ENCODE data around the gene UTP25.

UTP25 gene

DNA sequence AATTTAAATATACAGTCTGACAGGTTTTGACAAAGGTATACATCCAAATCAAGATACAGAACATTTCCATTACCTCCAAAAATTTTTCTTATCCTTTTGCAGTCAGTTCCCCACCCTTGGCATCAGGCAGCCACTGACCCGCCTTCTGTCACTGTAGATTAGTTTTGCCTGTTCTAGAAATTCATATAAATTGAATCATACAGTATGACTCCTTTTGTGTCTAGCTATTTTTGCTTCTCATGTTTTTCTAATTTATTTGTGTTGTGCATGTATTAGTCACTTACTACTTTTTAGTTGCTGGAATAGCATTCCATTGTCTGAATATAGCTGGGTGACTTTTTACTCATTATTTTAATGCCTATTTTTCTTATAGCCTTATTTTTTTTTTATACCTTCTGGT, 3.8 kb downstream of the UTP25 start:
- TF ChIP-seq, protein P1, sequence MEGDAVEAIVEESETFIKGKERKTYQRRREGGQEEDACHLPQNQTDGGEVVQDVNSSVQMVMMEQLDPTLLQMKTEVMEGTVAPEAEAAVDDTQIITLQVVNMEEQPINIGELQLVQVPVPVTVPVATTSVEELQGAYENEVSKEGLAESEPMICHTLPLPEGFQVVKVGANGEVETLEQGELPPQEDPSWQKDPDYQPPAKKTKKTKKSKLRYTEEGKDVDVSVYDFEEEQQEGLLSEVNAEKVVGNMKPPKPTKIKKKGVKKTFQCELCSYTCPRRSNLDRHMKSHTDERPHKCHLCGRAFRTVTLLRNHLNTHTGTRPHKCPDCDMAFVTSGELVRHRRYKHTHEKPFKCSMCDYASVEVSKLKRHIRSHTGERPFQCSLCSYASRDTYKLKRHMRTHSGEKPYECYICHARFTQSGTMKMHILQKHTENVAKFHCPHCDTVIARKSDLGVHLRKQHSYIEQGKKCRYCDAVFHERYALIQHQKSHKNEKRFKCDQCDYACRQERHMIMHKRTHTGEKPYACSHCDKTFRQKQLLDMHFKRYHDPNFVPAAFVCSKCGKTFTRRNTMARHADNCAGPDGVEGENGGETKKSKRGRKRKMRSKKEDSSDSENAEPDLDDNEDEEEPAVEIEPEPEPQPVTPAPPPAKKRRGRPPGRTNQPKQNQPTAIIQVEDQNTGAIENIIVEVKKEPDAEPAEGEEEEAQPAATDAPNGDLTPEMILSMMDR (IDR thresholded peaks at IDR 0.05; ENCODE audit: control extremely low read depth, extremely low read depth, low read depth, missing control alignments): no peak
- ChIA-PET CTCF (interaction anchor here (1.0 to 12.4 kb wide), 3 partner anchors 8 to 18 kb away, joined by 3 to 89 read pairs (median 33); no protein-coding TSS in a partner anchor), POLR2A (no interaction called here)
- no peak for DNase-seq (ENCODE audit: extremely low spot score)

DNA sequence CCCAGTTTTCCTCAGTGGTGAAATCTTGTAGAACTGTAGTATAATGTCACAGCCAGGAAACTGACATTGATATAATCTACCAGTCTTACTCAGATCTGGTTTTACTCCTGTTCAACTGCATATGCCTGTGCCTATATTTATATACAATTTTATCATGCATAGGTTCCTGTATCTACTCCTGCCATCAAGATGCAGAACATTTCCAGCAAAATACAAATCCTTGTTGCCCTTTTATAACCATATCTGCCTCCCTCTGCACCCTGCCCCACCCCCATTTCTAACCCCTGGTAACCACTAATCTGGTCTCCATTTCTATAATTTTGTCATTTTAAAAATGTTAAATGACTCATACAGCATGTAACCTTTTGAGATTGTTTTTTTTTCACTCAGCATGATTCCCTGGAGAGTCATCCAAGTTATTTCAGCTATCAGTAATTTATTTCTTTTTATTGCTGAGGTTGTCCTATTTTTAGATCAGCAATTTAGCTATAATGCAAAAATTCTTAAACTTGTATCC, 8.1 kb downstream of the UTP25 start:
- ChIA-PET CTCF (interaction anchor here (2.6 to 12.4 kb wide), 3 partner anchors 11 to 25 kb away, joined by 9 to 89 read pairs (median 33); no protein-coding TSS in a partner anchor), POLR2A (no interaction called here)
- TF ChIP-seq, protein P1 (IDR thresholded peaks at IDR 0.05; ENCODE audit: control extremely low read depth, extremely low read depth, low read depth, missing control alignments): no peak
- no peak for DNase-seq (ENCODE audit: extremely low spot score)

DNA sequence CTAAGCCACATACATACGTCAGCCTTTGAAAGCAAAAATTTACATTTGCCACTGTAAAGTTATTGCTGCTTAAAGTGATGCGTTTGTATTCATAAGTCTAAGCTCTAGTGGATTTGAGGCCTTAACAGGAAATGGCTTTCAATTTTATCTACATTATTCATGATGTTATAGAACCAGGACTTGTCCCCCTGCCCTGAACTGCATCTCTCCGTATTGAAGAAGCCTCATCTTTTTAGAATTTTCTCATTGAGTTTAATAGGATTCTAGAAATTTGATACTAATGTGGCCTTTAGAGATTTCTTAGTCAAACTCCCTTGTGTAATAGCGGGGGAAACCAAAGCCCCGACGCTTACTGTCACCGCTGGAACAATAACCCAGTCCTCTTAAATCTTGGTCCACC, 9.9 kb downstream of the UTP25 start:
- DNase-seq (ENCODE audit: extremely low spot score): no peak
- ChIA-PET CTCF (interaction anchor here (1.5 to 12.4 kb wide), 4 partner anchors 9 to 23 kb away, joined by 4 to 89 read pairs (median 14); partner anchors contain the start of gene UTP25), POLR2A (no interaction called here)
- TF ChIP-seq, protein P1 (IDR thresholded peaks at IDR 0.05; ENCODE audit: control extremely low read depth, extremely low read depth, low read depth, missing control alignments): no peak

DNA sequence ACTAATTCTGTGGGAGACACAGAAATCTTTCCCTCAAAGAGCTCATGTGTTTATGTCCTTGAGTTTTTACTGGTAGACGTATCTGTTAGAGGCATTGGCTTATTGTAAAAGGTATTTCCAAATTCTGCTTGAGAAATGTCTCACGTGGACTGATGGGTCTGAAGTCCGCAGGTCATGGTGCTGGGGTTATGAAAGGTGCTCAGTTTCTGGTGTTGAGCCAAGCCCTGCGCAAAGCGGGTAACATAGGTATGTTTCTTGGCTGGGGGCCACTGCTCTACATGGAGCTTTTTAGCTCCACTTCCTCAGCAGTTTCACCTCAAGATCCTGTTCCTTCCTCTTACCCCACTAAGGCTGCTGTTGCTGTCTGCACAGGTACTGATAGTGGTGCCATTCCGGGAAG, 10.8 kb downstream of the UTP25 start:
- CTCF ChIA-PET: interaction anchor here (1.1 to 12.4 kb wide), 5 partner anchors 8 to 22 kb away, joined by 3 to 89 read pairs (median 12); partner anchors contain the start of gene UTP25
- TF ChIP-seq, protein P1 (IDR thresholded peaks at IDR 0.05; ENCODE audit: control extremely low read depth, extremely low read depth, low read depth, missing control alignments): no peak
- no peak for DNase-seq (ENCODE audit: extremely low spot score)
- POLR2A ChIA-PET: no interaction called here

DNA sequence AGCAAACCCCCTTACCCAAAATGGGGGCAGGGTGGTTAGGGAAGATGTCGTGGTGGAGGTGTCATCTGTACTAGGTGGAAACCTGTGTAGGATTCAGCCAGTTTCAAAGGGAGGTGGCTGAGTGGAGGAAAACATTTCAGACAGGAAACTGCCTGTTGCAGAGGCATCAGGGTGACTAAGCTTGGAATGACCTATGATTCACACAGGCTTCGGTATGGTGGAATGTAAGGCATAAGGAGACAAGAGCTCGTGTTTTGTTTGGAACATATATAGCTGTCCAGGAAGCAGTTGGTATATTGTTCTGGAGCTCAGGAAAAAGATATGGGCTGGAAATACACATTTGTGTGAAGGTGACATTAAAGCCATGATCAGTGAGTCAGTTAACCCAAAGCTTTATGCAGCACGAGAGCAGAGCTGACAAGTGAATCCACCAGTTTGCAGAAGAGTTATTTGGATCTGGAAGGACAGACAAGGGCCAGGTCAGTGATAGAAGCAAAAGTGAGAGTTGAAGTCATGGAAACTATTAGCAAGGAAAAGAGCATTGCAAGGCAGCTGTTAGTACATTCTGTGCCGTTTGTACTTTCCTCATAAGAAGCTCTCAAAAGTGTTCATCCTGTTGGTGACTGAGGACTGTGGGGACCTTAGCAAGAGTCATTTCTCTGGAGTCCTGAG, 12.2 kb downstream of the UTP25 start:
- CTCF ChIA-PET: interaction anchor here (1.3 to 12.4 kb wide), 5 partner anchors 6 to 25 kb away, joined by 3 to 89 read pairs (median 15); partner anchors contain the start of gene UTP25
- no peak for DNase-seq (ENCODE audit: extremely low spot score)
- POLR2A ChIA-PET: no interaction called here
- TF ChIP-seq, protein P1 (IDR thresholded peaks at IDR 0.05; ENCODE audit: control extremely low read depth, extremely low read depth, low read depth, missing control alignments): no peak

DNA sequence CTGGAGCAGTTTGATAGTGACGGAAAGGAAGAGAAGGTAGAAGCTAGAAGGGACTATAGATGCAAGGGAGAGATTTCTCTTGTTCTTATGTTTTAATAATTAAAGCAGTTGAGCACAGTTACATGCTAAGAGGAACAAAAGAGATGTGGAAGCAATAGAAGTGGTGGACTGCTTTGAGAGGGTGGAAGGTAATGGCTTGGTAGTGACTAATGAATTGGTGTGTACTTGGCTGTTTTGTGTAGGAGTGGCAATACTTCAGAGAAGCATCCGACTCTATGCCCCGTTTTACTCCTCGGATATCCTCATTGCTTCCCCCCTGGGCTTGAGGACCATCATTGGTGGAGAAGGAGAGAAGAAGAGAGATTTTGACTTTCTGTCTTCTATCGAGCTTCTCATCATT, 12.8 kb downstream of the UTP25 start:
- ChIA-PET POLR2A (no interaction called here), CTCF (interaction anchor here (1.3 to 12.4 kb wide), 4 partner anchors 6 to 20 kb away, joined by 3 to 89 read pairs (median 15); partner anchors contain the start of gene UTP25)
- TF ChIP-seq, protein P1 (IDR thresholded peaks at IDR 0.05; ENCODE audit: control extremely low read depth, extremely low read depth, low read depth, missing control alignments): no peak
- DNase-seq (ENCODE audit: extremely low spot score): no peak

Data from GM10248 (cell line).